PFSK-1 (cell line): ENCODE measurements around the gene AGMO.

Source experiments
- FOXP2 ChIP-seq: optimal IDR thresholded peaks from 2 replicates; pipeline ENCODE3; 2011; ENCODE audit warnings: borderline replicate concordance, control low read depth, inconsistent platforms; ENCODE audit not compliant: insufficient read depth; ENCODE audit errors: extremely low read length, extremely low read depth
- POLR2AphosphoS5 ChIP-seq: IDR thresholded peaks from 2 replicates; pipeline ENCODE4 v1.6.1; 2012; ENCODE audit warnings: low read depth, mild to moderate bottlenecking, control low read depth, low read length, moderate library complexity
- SIN3A ChIP-seq: IDR thresholded peaks from 2 replicates; pipeline ENCODE4 v1.6.1; 2012; ENCODE audit warnings: mild to moderate bottlenecking, low read length, moderate library complexity, borderline replicate concordance; ENCODE audit not compliant: insufficient read depth
- TAF1 ChIP-seq: IDR thresholded peaks from 2 replicates; pipeline ENCODE4 v1.6.1; 2012; ENCODE audit warnings: low read length, control low read depth, borderline replicate concordance; ENCODE audit not compliant: insufficient read depth
- TF ChIP-seq, protein P1 (sequence below), 2 experiments: IDR thresholded peaks; 2 replicates each; pipeline versions ENCODE4 v1.6.1 to v1.8.0; 2011 to 2012; ENCODE audit warnings: low read depth in 2 of 2, low read length in 2 of 2, control low read depth in 1 of 2, inconsistent platforms in 1 of 2, mild to moderate bottlenecking in 1 of 2, moderate library complexity in 1 of 2; ENCODE audit not compliant: insufficient read depth in 1 of 2

- TF ChIP-seq POLR2AphosphoS5: no peak
- no peak for TF ChIP-seq SIN3A
- no peak for TF ChIP-seq FOXP2
- no peak for TF ChIP-seq TAF1
- TF ChIP-seq, protein P1, sequence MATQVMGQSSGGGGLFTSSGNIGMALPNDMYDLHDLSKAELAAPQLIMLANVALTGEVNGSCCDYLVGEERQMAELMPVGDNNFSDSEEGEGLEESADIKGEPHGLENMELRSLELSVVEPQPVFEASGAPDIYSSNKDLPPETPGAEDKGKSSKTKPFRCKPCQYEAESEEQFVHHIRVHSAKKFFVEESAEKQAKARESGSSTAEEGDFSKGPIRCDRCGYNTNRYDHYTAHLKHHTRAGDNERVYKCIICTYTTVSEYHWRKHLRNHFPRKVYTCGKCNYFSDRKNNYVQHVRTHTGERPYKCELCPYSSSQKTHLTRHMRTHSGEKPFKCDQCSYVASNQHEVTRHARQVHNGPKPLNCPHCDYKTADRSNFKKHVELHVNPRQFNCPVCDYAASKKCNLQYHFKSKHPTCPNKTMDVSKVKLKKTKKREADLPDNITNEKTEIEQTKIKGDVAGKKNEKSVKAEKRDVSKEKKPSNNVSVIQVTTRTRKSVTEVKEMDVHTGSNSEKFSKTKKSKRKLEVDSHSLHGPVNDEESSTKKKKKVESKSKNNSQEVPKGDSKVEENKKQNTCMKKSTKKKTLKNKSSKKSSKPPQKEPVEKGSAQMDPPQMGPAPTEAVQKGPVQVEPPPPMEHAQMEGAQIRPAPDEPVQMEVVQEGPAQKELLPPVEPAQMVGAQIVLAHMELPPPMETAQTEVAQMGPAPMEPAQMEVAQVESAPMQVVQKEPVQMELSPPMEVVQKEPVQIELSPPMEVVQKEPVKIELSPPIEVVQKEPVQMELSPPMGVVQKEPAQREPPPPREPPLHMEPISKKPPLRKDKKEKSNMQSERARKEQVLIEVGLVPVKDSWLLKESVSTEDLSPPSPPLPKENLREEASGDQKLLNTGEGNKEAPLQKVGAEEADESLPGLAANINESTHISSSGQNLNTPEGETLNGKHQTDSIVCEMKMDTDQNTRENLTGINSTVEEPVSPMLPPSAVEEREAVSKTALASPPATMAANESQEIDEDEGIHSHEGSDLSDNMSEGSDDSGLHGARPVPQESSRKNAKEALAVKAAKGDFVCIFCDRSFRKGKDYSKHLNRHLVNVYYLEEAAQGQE (IDR thresholded peaks at IDR 0.05; ENCODE audit: insufficient read depth in 1 of 2, low read depth in 2 of 2, low read length in 2 of 2): no peak
Observed at GRCh38 chr7:15478401-15478800, 83.4 kb downstream of the AGMO start.
